ENCODE measurements around the gene C4B. TPM values are rescaled to one million over a fixed set of nuclear protein-coding genes. Genes with fewer than 3 reads are reported as not detected.

Gene C4B
- total and polyA plus RNA-seq, 2 experiments from 2014 or later: 0.57 TPM; not detected in 1

DNA sequence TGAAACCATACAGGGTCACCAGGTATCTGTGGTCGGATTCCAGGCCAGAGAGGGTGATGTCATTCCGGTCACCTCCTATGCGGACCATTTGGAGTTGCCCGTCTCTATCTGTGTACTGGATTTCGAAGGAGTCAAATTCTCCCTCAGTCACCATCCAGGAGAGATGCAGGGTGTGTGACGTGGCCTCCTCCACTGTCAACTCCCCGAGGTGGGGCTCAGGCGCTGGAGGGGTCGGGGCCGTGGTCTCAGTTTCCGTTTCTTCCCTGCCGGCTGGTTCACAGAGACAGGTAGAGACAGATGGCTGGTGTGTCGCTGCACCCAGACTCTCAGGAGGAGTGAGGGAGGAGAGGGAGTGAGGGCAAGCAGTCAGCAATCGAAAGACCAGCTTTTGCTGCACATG is 54.3 kb downstream of the C4B start:
- no peak for DNase-seq (ENCODE audit: low spot score)
- H3K4me1 Mint-ChIP-seq: peaks cover 20% of the 10 kb centered on the region
- H3K4me3 ChIP-seq: no peak overlapping the region
- H3K27ac Mint-ChIP-seq: no peak overlapping the region
- no peak overlapping the region for H3K4me2 ChIP-seq
- H3K9me2 ChIP-seq (ENCODE audit: insufficient read depth): no peaks in the 10 kb centered on the region
- H3K36me3 ChIP-seq (ENCODE audit: insufficient read depth): no peaks in the 10 kb centered on the region
- H3F3A ChIP-seq (replicated peaks; ENCODE audit: low read depth): no peaks in the 10 kb centered on the region
- H3K9me3 Mint-ChIP-seq: no peaks in the 10 kb centered on the region
- TF ChIP-seq NANOG (IDR thresholded peaks at IDR 0.05; ENCODE audit: borderline replicate concordance): no peak
- TF ChIP-seq, protein P1, sequence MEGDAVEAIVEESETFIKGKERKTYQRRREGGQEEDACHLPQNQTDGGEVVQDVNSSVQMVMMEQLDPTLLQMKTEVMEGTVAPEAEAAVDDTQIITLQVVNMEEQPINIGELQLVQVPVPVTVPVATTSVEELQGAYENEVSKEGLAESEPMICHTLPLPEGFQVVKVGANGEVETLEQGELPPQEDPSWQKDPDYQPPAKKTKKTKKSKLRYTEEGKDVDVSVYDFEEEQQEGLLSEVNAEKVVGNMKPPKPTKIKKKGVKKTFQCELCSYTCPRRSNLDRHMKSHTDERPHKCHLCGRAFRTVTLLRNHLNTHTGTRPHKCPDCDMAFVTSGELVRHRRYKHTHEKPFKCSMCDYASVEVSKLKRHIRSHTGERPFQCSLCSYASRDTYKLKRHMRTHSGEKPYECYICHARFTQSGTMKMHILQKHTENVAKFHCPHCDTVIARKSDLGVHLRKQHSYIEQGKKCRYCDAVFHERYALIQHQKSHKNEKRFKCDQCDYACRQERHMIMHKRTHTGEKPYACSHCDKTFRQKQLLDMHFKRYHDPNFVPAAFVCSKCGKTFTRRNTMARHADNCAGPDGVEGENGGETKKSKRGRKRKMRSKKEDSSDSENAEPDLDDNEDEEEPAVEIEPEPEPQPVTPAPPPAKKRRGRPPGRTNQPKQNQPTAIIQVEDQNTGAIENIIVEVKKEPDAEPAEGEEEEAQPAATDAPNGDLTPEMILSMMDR (conservative IDR thresholded peaks at IDR 0.05; ENCODE audit: low read depth in 2 of 2): no peak
- no peak for TF ChIP-seq JUNB (IDR thresholded peaks at IDR 0.05; ENCODE audit: unreplicated experiment)
- TF ChIP-seq CREB1 (CRISPR knock-in tag; IDR thresholded peaks at IDR 0.05; ENCODE audit: low read depth): no peak
- TF ChIP-seq EZH2phosphoT487 (IDR thresholded peaks at IDR 0.05; ENCODE audit: unreplicated experiment): no peak
- no peak for TF ChIP-seq ZNF114 (CRISPR knock-in tag; IDR thresholded peaks at IDR 0.05)
- no peak for ATAC-seq
- H3K27me3 Mint-ChIP-seq (ENCODE audit: insufficient read depth, low read depth, poor library complexity): peaks cover 9% of the 10 kb centered on the region
- no peaks in the 10 kb centered on the region for H3K79me2 ChIP-seq (replicated peaks; ENCODE audit: insufficient read depth)
- no peaks in the 10 kb centered on the region for H4K20me1 ChIP-seq (replicated peaks; ENCODE audit: insufficient read depth)
- H3K27me3 ChIP-seq (ENCODE audit: insufficient read depth): no peaks in the 10 kb centered on the region
- no peak overlapping the region for H3K4me3 Mint-ChIP-seq
- no peaks in the 10 kb centered on the region; the same call in 2 of the 3 replicates for H3K36me3 Mint-ChIP-seq (ENCODE audit: low read depth)
- H3K27ac ChIP-seq (ENCODE audit: low read depth): no peak overlapping the region
- no peak overlapping the region for H2AFZ ChIP-seq
- no peaks in the 10 kb centered on the region; the same call in 1 of the 2 replicates for H3K4me1 ChIP-seq (ENCODE audit: insufficient read depth)

DNA sequence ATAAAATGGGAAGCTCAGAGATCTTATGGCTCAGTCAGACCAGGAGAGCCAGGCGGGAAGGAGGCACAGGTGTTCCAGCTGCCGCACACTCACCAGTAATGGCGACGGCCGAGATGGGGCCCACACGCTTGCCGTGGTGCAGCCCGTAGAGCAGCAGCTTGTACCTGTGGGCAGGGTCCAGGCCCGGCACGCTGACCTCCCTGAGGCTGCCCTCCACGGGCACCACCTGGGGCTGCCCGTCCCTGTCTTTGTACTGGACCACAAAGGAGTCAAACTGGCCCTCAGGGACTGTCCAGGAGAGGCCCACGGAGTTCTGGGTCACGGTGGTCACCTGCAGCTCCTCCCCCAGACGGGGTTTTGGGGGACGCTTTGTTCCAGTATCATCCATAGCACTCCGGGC is 54.9 kb downstream of the C4B start:
- DNase-seq (ENCODE audit: low spot score) (no peak), ATAC-seq (no peak)
- Mint-ChIP-seq H3K36me3 (ENCODE audit: low read depth) (no peaks in the 10 kb centered on the region; the same call in 2 of the 3 replicates), H3K9me3 (no peaks in the 10 kb centered on the region), H3K4me1 (peaks cover 20% of the 10 kb centered on the region), H3K4me3 (no peak overlapping the region), H3K27ac (no peak overlapping the region), H3K27me3 (ENCODE audit: insufficient read depth, low read depth, poor library complexity) (peaks cover 11% of the 10 kb centered on the region)
- no peaks in the 10 kb centered on the region for H4K20me1 ChIP-seq (replicated peaks; ENCODE audit: insufficient read depth)
- no peak overlapping the region for H3K4me2 ChIP-seq
- H3K4me1 ChIP-seq (ENCODE audit: insufficient read depth): no peaks in the 10 kb centered on the region; the same call in 1 of the 2 replicates
- H3K9me2 ChIP-seq (ENCODE audit: insufficient read depth): no peaks in the 10 kb centered on the region
- no peaks in the 10 kb centered on the region for H3K36me3 ChIP-seq (ENCODE audit: insufficient read depth)
- H3K4me3 ChIP-seq: no peak overlapping the region
- no peaks in the 10 kb centered on the region for H3K79me2 ChIP-seq (replicated peaks; ENCODE audit: insufficient read depth)
- H3K27ac ChIP-seq (ENCODE audit: low read depth): no peak overlapping the region
- no peaks in the 10 kb centered on the region for H3F3A ChIP-seq (replicated peaks; ENCODE audit: low read depth)
- no peak overlapping the region for H2AFZ ChIP-seq
- no peaks in the 10 kb centered on the region for H3K27me3 ChIP-seq (ENCODE audit: insufficient read depth)
- no peak for TF ChIP-seq EZH2 (IDR thresholded peaks at IDR 0.05; ENCODE audit: low read depth, unreplicated experiment)
- TF ChIP-seq STAT1 (IDR thresholded peaks at IDR 0.05; ENCODE audit: unreplicated experiment): no peak
- no peak for TF ChIP-seq POLR2AphosphoS5 (IDR thresholded peaks at IDR 0.05; ENCODE audit: low read depth)
- TF ChIP-seq, protein P1 (conservative IDR thresholded peaks at IDR 0.05; ENCODE audit: low read depth in 2 of 2): no peak
- TF ChIP-seq EZH2phosphoT487 (IDR thresholded peaks at IDR 0.05; ENCODE audit: unreplicated experiment): no peak
- no peak for TF ChIP-seq JUNB (IDR thresholded peaks at IDR 0.05; ENCODE audit: unreplicated experiment)
- TF ChIP-seq ZNF114 (CRISPR knock-in tag; IDR thresholded peaks at IDR 0.05): no peak
- no peak for TF ChIP-seq ZNF331 (CRISPR knock-in tag; IDR thresholded peaks at IDR 0.05; ENCODE audit: low read depth)
- no peak for TF ChIP-seq CREB1 (CRISPR knock-in tag; IDR thresholded peaks at IDR 0.05; ENCODE audit: low read depth)
- no peak for TF ChIP-seq NANOG (IDR thresholded peaks at IDR 0.05; ENCODE audit: borderline replicate concordance)

Measured in GM23338 (cell line).